Neural progenitor cell (in vitro differentiated cells): ENCODE results near the gene TEX51. TPM values are rescaled to one million over a fixed set of nuclear protein-coding genes. Genes with fewer than 3 reads are reported as not detected.

Experiments
- DNase-seq: peaks from one replicate; pipeline ENCODE4 v3.0.0-alpha.2; 2016; ENCODE audit warnings: low spot score
- H2AFZ ChIP-seq: fragments of 200-600 bp; sonication (generic); replicated peaks from 2 replicates; pipeline ENCODE4 v1.6.1; 2016; ENCODE audit warnings: antibody characterized with exemption
- H3F3A ChIP-seq: fragments of 200-600 bp; sonication (generic); 2 replicates; pipeline ENCODE4 v1.6.1; 2016; ENCODE audit warnings: antibody characterized with exemption, low read depth
- H3K27ac ChIP-seq: fragments of 200-600 bp; sonication (generic); 2 replicates; pipeline ENCODE4 v1.5.1; 2016; ENCODE audit warnings: mild to moderate bottlenecking
- H3K27me3 ChIP-seq: fragments of 200-600 bp; sonication (generic); 2 replicates; pipeline ENCODE4 v1.6.1; 2016; ENCODE audit warnings: mild to moderate bottlenecking, moderate library complexity
- H3K36me3 ChIP-seq: fragments of 200-600 bp; sonication (generic); 2 replicates; pipeline ENCODE4 v1.5.1; 2016
- H3K4me1 ChIP-seq: fragments of 200-600 bp; sonication (generic); 2 replicates; pipeline ENCODE4 v1.6.1; 2016; ENCODE audit warnings: mixed run types
- H3K4me2 ChIP-seq: fragments of 200-600 bp; sonication (generic); 2 replicates; pipeline ENCODE4 v1.6.1; 2016
- H3K4me3 ChIP-seq: fragments of 200-600 bp; sonication (generic); 2 replicates; pipeline ENCODE4 v1.5.1; 2016
- H3K79me2 ChIP-seq: fragments of 200-600 bp; sonication (generic); 2 replicates; pipeline ENCODE4 v1.6.1; 2016; ENCODE audit warnings: low read depth
- H3K9ac ChIP-seq: fragments of 200-600 bp; sonication (generic); 2 replicates; pipeline ENCODE4 v1.6.1; 2016
- H3K9me3 ChIP-seq: fragments of 200-600 bp; sonication (generic); 2 replicates; pipeline ENCODE4 v1.5.1; 2016; ENCODE audit warnings: low read depth
- H4K20me1 ChIP-seq: fragments of 200-600 bp; sonication (generic); 2 replicates; pipeline ENCODE4 v1.6.1; 2016; ENCODE audit warnings: low read depth
- H3K27ac Mint-ChIP-seq: 3 replicates; pipeline ENCODE4 v1.8.0; 2021; ENCODE audit warnings: mixed read lengths
- H3K27me3 Mint-ChIP-seq: 2 replicates; pipeline ENCODE4 v1.8.0; 2022; ENCODE audit warnings: low read depth, mild to moderate bottlenecking, inconsistent platforms, moderate library complexity, mixed read lengths; ENCODE audit not compliant: insufficient read depth
- H3K36me3 Mint-ChIP-seq: 3 replicates; pipeline ENCODE4 v1.8.0; 2021; ENCODE audit warnings: mixed read lengths
- H3K4me1 Mint-ChIP-seq: 3 replicates; pipeline ENCODE4 v1.8.0; 2021; ENCODE audit warnings: mixed read lengths
- H3K4me3 Mint-ChIP-seq: 3 replicates; pipeline ENCODE4 v1.8.0; 2021; ENCODE audit warnings: mild to moderate bottlenecking, moderate library complexity, mixed read lengths
- H3K9me3 Mint-ChIP-seq: 3 replicates; pipeline ENCODE4 v1.8.0; 2020; ENCODE audit warnings: mixed read lengths
- CTCF ChIP-seq: fragments of 200-600 bp; sonication (generic); IDR thresholded peaks from 2 replicates; pipeline ENCODE4 v1.5.1; 2017; ENCODE audit warnings: antibody characterized with exemption, mild to moderate bottlenecking
- EZH2 ChIP-seq: fragments of 200-600 bp; sonication (generic); IDR thresholded peaks from 2 replicates; pipeline ENCODE4 v1.6.1; 2017; ENCODE audit warnings: antibody characterized with exemption, mild to moderate bottlenecking, moderate library complexity
- EZH2phosphoT487 ChIP-seq: fragments of 200-600 bp; sonication (generic); IDR thresholded peaks from 2 replicates; pipeline ENCODE4 v1.6.1; 2017; ENCODE audit warnings: antibody characterized with exemption
- total RNA-seq: library from RNA; depleted of rRNA; stranded (reverse); fragments of >200 nt; gene quantifications from 2 replicates; pipeline ENCODE4 v1.2.3, GENCODE V29; 2015; ENCODE audit warnings: low replicate concordance

Gene TEX51
- total RNA-seq, 1 donor from 2014 or later, result not detected

- no peaks in the 10 kb centered on the region for H3K4me1 ChIP-seq
- no peaks in the 10 kb centered on the region for H3K9me3 ChIP-seq
- no peaks in the 10 kb centered on the region for H3F3A ChIP-seq
- Mint-ChIP-seq H3K4me3 (no peak overlapping the region), H3K27ac (no peak overlapping the region), H3K36me3 (no peaks in the 10 kb centered on the region), H3K4me1 (peaks cover 7% of the 10 kb centered on the region), H3K27me3 (no peaks in the 10 kb centered on the region), H3K9me3 (peaks cover 2% of the 10 kb centered on the region)
- H3K4me2 ChIP-seq, result no peak overlapping the region
- H4K20me1 ChIP-seq, result no peaks in the 10 kb centered on the region
- H3K9ac ChIP-seq, result no peak overlapping the region
- no peaks in the 10 kb centered on the region for H3K79me2 ChIP-seq
- TF ChIP-seq EZH2 (no peak), CTCF (no peak), EZH2phosphoT487 (no peak)
- H3K27ac ChIP-seq, result no peak overlapping the region
- no peak overlapping the region for H2AFZ ChIP-seq
- H3K36me3 ChIP-seq, result no peaks in the 10 kb centered on the region
- no peaks in the 10 kb centered on the region for H3K27me3 ChIP-seq
- no peak overlapping the region for H3K4me3 ChIP-seq
- DNase-seq, result no peak
Observed at GRCh38 chr2:126880817-126881216, 17.9 kb upstream of the TEX51 start.

GRCh38 chr2:126881591-126881990 lies 17.1 kb upstream of the TEX51 start:
- Histone ChIP-seq H3K27me3 (peaks cover under 1% of the 10 kb centered on the region), H2AFZ (no peak overlapping the region), H3K36me3 (no peaks in the 10 kb centered on the region), H3K4me1 (no peaks in the 10 kb centered on the region), H3K4me2 (no peak overlapping the region), H4K20me1 (no peaks in the 10 kb centered on the region), H3K4me3 (no peak overlapping the region), H3K27ac (no peak overlapping the region), H3F3A (no peaks in the 10 kb centered on the region), H3K9ac (no peak overlapping the region), H3K79me2 (no peaks in the 10 kb centered on the region), H3K9me3 (no peaks in the 10 kb centered on the region)
- H3K4me1 Mint-ChIP-seq, result peaks cover 7% of the 10 kb centered on the region
- H3K9me3 Mint-ChIP-seq, result no peaks in the 10 kb centered on the region
- DNase-seq, result no peak
- H3K27ac Mint-ChIP-seq, result no peak overlapping the region
- H3K36me3 Mint-ChIP-seq, result no peaks in the 10 kb centered on the region
- TF ChIP-seq EZH2phosphoT487, result no peak
- TF ChIP-seq EZH2, result no peak
- TF ChIP-seq CTCF, result no peak
- H3K4me3 Mint-ChIP-seq, result no peak overlapping the region
- no peaks in the 10 kb centered on the region for H3K27me3 Mint-ChIP-seq

- H3K9me3 ChIP-seq, result no peaks in the 10 kb centered on the region
- Mint-ChIP-seq H3K4me1 (peaks cover 9% of the 10 kb centered on the region), H3K9me3 (no peaks in the 10 kb centered on the region), H3K36me3 (no peaks in the 10 kb centered on the region), H3K27ac (no peak overlapping the region), H3K27me3 (peaks cover 2% of the 10 kb centered on the region), H3K4me3 (no peak overlapping the region)
- no peaks in the 10 kb centered on the region for H4K20me1 ChIP-seq
- no peak overlapping the region for H3K4me3 ChIP-seq
- H3K79me2 ChIP-seq, result no peaks in the 10 kb centered on the region
- H2AFZ ChIP-seq, result no peak overlapping the region
- H3K9ac ChIP-seq, result no peak overlapping the region
- no peaks in the 10 kb centered on the region for H3K4me1 ChIP-seq
- no peaks in the 10 kb centered on the region for H3K36me3 ChIP-seq
- no peak overlapping the region for H3K27ac ChIP-seq
- H3K4me2 ChIP-seq, result no peak overlapping the region
- no peak for TF ChIP-seq EZH2phosphoT487
- no peak for TF ChIP-seq EZH2
- TF ChIP-seq CTCF, result no peak
- no peak for DNase-seq
- peaks cover 7% of the 10 kb centered on the region for H3K27me3 ChIP-seq
- H3F3A ChIP-seq, result no peaks in the 10 kb centered on the region
Observed at GRCh38 chr2:126882181-126882580, 16.5 kb upstream of the TEX51 start.
